ENCODE measurements around the gene SYPL1.

Gene SYPL1

DNA sequence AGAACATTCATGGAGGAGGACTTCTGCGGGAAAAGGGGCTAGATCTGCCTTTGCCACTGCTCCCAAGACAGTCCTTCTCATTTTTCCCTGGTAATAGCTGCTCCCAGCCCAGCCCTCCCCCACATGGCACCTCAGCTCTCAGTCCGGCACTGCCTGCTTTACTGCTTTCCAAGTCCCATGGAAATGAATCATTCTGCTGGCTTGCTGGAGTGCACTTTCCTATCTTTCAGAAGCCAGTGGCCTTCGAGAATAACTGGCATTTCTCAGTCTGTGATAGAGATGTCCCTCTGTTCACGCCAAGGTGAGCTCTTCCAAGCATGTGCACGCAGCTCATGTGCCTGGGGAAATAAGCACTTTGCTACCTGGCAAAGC, 61.4 kb downstream of the SYPL1 start:
- Histone ChIP-seq H3K4me3 (ENCODE audit: low read length in 2 of 2) (no peak overlapping the region), H3K9ac (ENCODE audit: low read depth, low read length, poor library complexity) (no peak overlapping the region), H3K4me2 (ENCODE audit: insufficient read depth, low read length, poor library complexity, severe bottlenecking) (no peak overlapping the region), H3K27me3 (ENCODE audit: control insufficient read depth in 3 of 3, insufficient read depth in 3 of 3, low read depth in 1 of 3, low read length in 3 of 3) (peaks cover 0 to 42% (median 0%) of the 10 kb centered on the region in 3 experiments), H3K4me1 (ENCODE audit: control insufficient read depth in 2 of 2, insufficient read depth in 1 of 2, low read depth in 1 of 2, low read length in 2 of 2) (no peaks in the 10 kb centered on the region), H2AFZ (ENCODE audit: low read length) (no peak overlapping the region), H3K4ac (ENCODE audit: low read length) (no peak overlapping the region), H2BK15ac (ENCODE audit: low read length) (no peak overlapping the region), H2BK12ac (ENCODE audit: low read length) (no peak overlapping the region), H3K18ac (ENCODE audit: low read length) (no peak overlapping the region), H3K79me1 (ENCODE audit: low read depth, low read length) (no peaks in the 10 kb centered on the region), H4K8ac (ENCODE audit: low read depth, low read length) (no peak overlapping the region), H3K23ac (ENCODE audit: low read depth, low read length, poor library complexity) (no peak overlapping the region), H2BK5ac (ENCODE audit: low read length) (no peak overlapping the region), H3K14ac (ENCODE audit: low read length) (no peak overlapping the region), H3K36me3 (replicated peaks in 1 of 2; ENCODE audit: control insufficient read depth in 2 of 2, insufficient read depth in 2 of 2, low read length in 2 of 2) (no peaks in the 10 kb centered on the region), H3K9me3 (replicated peaks in 1 of 2; ENCODE audit: control insufficient read depth in 2 of 2, insufficient read depth in 1 of 2, low read depth in 1 of 2, low read length in 2 of 2) (peaks cover 0 to 7% of the 10 kb centered on the region in 2 donors), H3K27ac (replicated peaks; ENCODE audit: low read length) (no peak overlapping the region), H2AK5ac (ENCODE audit: low read depth, low read length) (no peak overlapping the region), H2BK120ac (ENCODE audit: low read depth, low read length) (no peak overlapping the region), H4K91ac (ENCODE audit: low read depth, low read length, poor library complexity) (no peak overlapping the region)
- DNase-seq (ENCODE audit: low spot score): no peak
- WGBS, 2 donors (ENCODE audit: extremely low coverage in 2 of 2, insufficient read length in 2 of 2, insufficient replicate concordance in 1 of 2): no CpG with 5 or more reads among the region's 5 CpGs

DNA sequence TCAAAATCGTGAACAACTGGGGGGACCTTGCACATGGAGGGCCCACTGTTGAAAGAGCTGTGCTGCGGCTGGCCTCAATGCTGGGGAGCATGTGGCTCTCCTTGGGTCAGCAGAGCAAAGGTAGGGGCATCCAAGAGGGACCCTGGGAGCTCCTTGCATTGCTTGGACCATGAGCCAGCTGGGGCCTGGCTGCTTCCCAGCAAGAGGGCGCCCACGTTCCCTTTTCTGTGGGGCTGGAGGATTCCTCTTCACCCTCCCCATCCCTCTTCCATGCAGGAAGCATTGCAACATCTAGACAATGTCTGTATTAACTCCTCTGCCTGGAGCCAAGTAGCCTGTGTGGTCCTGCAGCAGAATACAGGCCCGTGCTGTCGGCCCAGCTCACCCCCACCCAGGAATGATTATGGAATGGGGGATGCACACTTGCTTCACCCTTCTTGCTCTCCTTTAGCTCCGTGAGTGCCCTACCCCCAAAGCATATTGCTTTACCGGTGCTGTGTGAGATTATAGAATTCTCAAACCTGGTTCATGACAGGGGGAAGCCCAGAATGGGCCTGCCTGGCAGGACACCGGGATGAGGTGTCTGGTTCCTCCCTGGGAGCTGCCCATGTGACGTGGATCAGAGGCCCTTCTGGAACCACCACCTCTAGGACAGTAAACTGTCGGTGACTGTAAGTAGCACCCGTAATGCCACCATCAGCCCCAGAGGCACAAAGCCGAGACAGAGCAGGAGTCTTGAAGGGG, 61.9 kb downstream of the SYPL1 start:
- WGBS, 2 donors (ENCODE audit: extremely low coverage in 2 of 2, insufficient read length in 2 of 2, insufficient replicate concordance in 1 of 2): no CpG with 5 or more reads among the region's 13 CpGs
- H2BK15ac ChIP-seq (ENCODE audit: low read length): no peak overlapping the region
- H3K14ac ChIP-seq (ENCODE audit: low read length): no peak overlapping the region
- H2BK5ac ChIP-seq (ENCODE audit: low read length): no peak overlapping the region
- H3K36me3 ChIP-seq (replicated peaks in 1 of 2; ENCODE audit: control insufficient read depth in 2 of 2, insufficient read depth in 2 of 2, low read length in 2 of 2): no peaks in the 10 kb centered on the region
- H3K9me3 ChIP-seq (replicated peaks in 1 of 2; ENCODE audit: control insufficient read depth in 2 of 2, insufficient read depth in 1 of 2, low read depth in 1 of 2, low read length in 2 of 2): peaks cover 0 to 7% of the 10 kb centered on the region in 2 donors
- DNase-seq (ENCODE audit: low spot score): no peak
- no peak overlapping the region for H3K4me3 ChIP-seq (ENCODE audit: low read length in 2 of 2)
- H2BK12ac ChIP-seq (ENCODE audit: low read length): no peak overlapping the region
- no peak overlapping the region for H2AFZ ChIP-seq (ENCODE audit: low read length)
- no peak overlapping the region for H3K27ac ChIP-seq (replicated peaks; ENCODE audit: low read length)
- H4K8ac ChIP-seq (ENCODE audit: low read depth, low read length): no peak overlapping the region
- H3K79me1 ChIP-seq (ENCODE audit: low read depth, low read length): no peaks in the 10 kb centered on the region
- no peak overlapping the region for H3K4me2 ChIP-seq (ENCODE audit: insufficient read depth, low read length, poor library complexity, severe bottlenecking)
- no peak overlapping the region for H2AK5ac ChIP-seq (ENCODE audit: low read depth, low read length)
- no peak overlapping the region for H4K91ac ChIP-seq (ENCODE audit: low read depth, low read length, poor library complexity)
- peak overlapping the region; percentile 46 for H3K18ac ChIP-seq (ENCODE audit: low read length)
- H2BK120ac ChIP-seq (ENCODE audit: low read depth, low read length): no peak overlapping the region
- H3K9ac ChIP-seq (ENCODE audit: low read depth, low read length, poor library complexity): no peak overlapping the region
- H3K23ac ChIP-seq (ENCODE audit: low read depth, low read length, poor library complexity): no peak overlapping the region
- no peak overlapping the region for H3K4ac ChIP-seq (ENCODE audit: low read length)
- peaks cover 0 to 44% (median 0%) of the 10 kb centered on the region in 3 experiments for H3K27me3 ChIP-seq (ENCODE audit: control insufficient read depth in 3 of 3, insufficient read depth in 3 of 3, low read depth in 1 of 3, low read length in 3 of 3)
- no peaks in the 10 kb centered on the region for H3K4me1 ChIP-seq (ENCODE audit: control insufficient read depth in 2 of 2, insufficient read depth in 1 of 2, low read depth in 1 of 2, low read length in 2 of 2)

DNA sequence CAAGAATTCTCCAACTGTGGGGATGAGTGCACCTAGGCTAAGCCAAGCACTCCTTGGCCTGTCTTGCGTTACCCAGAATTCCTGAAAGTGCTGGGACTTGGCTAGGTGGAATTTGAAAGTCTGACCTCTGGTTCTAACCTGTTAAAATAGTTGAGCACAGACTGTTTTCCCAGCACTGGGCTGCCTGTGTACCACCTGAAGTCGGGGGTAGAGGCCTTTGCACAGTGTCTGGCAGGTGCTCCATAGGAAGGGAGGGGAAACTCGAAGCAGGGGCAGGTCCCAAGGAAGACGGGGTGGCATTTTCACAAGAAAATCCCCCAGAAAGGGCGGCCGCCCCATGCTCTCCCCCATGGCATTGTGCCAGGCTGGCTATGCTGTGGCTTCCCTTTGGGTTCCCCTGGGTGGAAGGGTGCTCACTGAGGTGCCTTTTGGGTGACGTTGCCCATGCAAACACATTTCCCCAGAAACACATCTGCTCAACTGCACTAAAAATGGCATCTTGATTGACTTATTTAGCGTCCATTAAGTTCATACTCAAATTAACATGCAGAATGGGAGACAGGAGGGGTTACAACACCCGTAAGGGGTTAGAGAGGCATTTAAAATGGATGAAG, 62.9 kb downstream of the SYPL1 start:
- H3K36me3 ChIP-seq (replicated peaks in 1 of 2; ENCODE audit: control insufficient read depth in 2 of 2, insufficient read depth in 2 of 2, low read length in 2 of 2): no peaks in the 10 kb centered on the region
- H4K91ac ChIP-seq (ENCODE audit: low read depth, low read length, poor library complexity): no peak overlapping the region
- H2BK12ac ChIP-seq (ENCODE audit: low read length): no peak overlapping the region
- H2AFZ ChIP-seq (ENCODE audit: low read length): no peak overlapping the region
- H4K8ac ChIP-seq (ENCODE audit: low read depth, low read length): no peak overlapping the region
- no peak overlapping the region for H3K27ac ChIP-seq (replicated peaks; ENCODE audit: low read length)
- no peak overlapping the region for H3K4me2 ChIP-seq (ENCODE audit: insufficient read depth, low read length, poor library complexity, severe bottlenecking)
- WGBS, 2 donors (ENCODE audit: extremely low coverage in 2 of 2, insufficient read length in 2 of 2, insufficient replicate concordance in 1 of 2): no CpG with 5 or more reads among the region's 9 CpGs
- H3K4ac ChIP-seq (ENCODE audit: low read length): no peak overlapping the region
- no peak overlapping the region for H3K23ac ChIP-seq (ENCODE audit: low read depth, low read length, poor library complexity)
- no peaks in the 10 kb centered on the region for H3K4me1 ChIP-seq (ENCODE audit: control insufficient read depth in 2 of 2, insufficient read depth in 1 of 2, low read depth in 1 of 2, low read length in 2 of 2)
- H2BK120ac ChIP-seq (ENCODE audit: low read depth, low read length): no peak overlapping the region
- no peak overlapping the region for H2AK5ac ChIP-seq (ENCODE audit: low read depth, low read length)
- DNase-seq (ENCODE audit: low spot score): no peak
- no peaks in the 10 kb centered on the region for H3K79me1 ChIP-seq (ENCODE audit: low read depth, low read length)
- no peak overlapping the region for H3K9ac ChIP-seq (ENCODE audit: low read depth, low read length, poor library complexity)
- no peak overlapping the region for H2BK5ac ChIP-seq (ENCODE audit: low read length)
- H2BK15ac ChIP-seq (ENCODE audit: low read length): no peak overlapping the region
- H3K14ac ChIP-seq (ENCODE audit: low read length): no peak overlapping the region
- peaks cover 0 to 44% (median 0%) of the 10 kb centered on the region in 3 experiments for H3K27me3 ChIP-seq (ENCODE audit: control insufficient read depth in 3 of 3, insufficient read depth in 3 of 3, low read depth in 1 of 3, low read length in 3 of 3)
- no peak overlapping the region for H3K4me3 ChIP-seq (ENCODE audit: low read length in 2 of 2)
- H3K9me3 ChIP-seq (replicated peaks in 1 of 2; ENCODE audit: control insufficient read depth in 2 of 2, insufficient read depth in 1 of 2, low read depth in 1 of 2, low read length in 2 of 2): peaks cover 0 to 7% of the 10 kb centered on the region in 2 donors
- no peak overlapping the region for H3K18ac ChIP-seq (ENCODE audit: low read length)

DNA sequence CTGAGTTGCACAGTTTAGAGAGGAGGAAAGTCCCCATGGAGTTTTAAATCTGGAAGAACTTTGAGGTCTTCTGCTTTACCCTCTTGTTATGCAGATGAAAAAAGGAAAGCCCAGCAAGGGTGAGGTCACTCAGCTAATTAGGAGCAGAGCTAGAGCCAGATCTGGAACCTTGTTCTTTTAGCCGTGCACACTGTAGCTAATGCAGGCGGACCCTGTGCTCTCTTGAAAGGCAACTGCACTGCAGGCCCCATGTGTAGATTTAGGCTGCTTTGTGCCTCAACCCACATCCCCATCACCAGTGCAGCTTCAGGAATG, 63.4 kb downstream of the SYPL1 start:
- Histone ChIP-seq H2BK12ac (ENCODE audit: low read length) (no peak overlapping the region), H3K9ac (ENCODE audit: low read depth, low read length, poor library complexity) (no peak overlapping the region), H3K79me1 (ENCODE audit: low read depth, low read length) (no peaks in the 10 kb centered on the region), H2AK5ac (ENCODE audit: low read depth, low read length) (no peak overlapping the region), H3K27me3 (ENCODE audit: control insufficient read depth in 3 of 3, insufficient read depth in 3 of 3, low read depth in 1 of 3, low read length in 3 of 3) (peaks cover 0 to 41% (median 0%) of the 10 kb centered on the region in 3 experiments), H3K23ac (ENCODE audit: low read depth, low read length, poor library complexity) (no peak overlapping the region), H3K4me2 (ENCODE audit: insufficient read depth, low read length, poor library complexity, severe bottlenecking) (no peak overlapping the region), H2BK5ac (ENCODE audit: low read length) (no peak overlapping the region), H4K8ac (ENCODE audit: low read depth, low read length) (no peak overlapping the region), H3K4ac (ENCODE audit: low read length) (no peak overlapping the region), H3K4me3 (ENCODE audit: low read length in 2 of 2) (no peak overlapping the region), H4K91ac (ENCODE audit: low read depth, low read length, poor library complexity) (no peak overlapping the region), H2BK120ac (ENCODE audit: low read depth, low read length) (no peak overlapping the region), H3K14ac (ENCODE audit: low read length) (no peak overlapping the region), H2AFZ (ENCODE audit: low read length) (no peak overlapping the region), H3K9me3 (replicated peaks in 1 of 2; ENCODE audit: control insufficient read depth in 2 of 2, insufficient read depth in 1 of 2, low read depth in 1 of 2, low read length in 2 of 2) (peaks cover 0 to 7% of the 10 kb centered on the region in 2 donors), H3K18ac (ENCODE audit: low read length) (no peak overlapping the region), H2BK15ac (ENCODE audit: low read length) (no peak overlapping the region), H3K27ac (replicated peaks; ENCODE audit: low read length) (no peak overlapping the region), H3K4me1 (ENCODE audit: control insufficient read depth in 2 of 2, insufficient read depth in 1 of 2, low read depth in 1 of 2, low read length in 2 of 2) (no peaks in the 10 kb centered on the region), H3K36me3 (replicated peaks in 1 of 2; ENCODE audit: control insufficient read depth in 2 of 2, insufficient read depth in 2 of 2, low read length in 2 of 2) (no peaks in the 10 kb centered on the region)
- WGBS, 2 donors (ENCODE audit: extremely low coverage in 2 of 2, insufficient read length in 2 of 2, insufficient replicate concordance in 1 of 2): no CpG with 5 or more reads among the region's 2 CpGs
- no peak for DNase-seq (ENCODE audit: low spot score)

Measured in neuronal stem cell (in vitro differentiated cells).